DMS79 treated with DMSO at 0.1 percent for 48 hours (cell line): ENCODE measurements around the gene PBRM1.
"Not testable (repeated sequence)": the region's sequence is repeated elsewhere in the genome, so short reads cannot be mapped to it uniquely, and the experiment has no call there.

Experiments used
- DNase-seq: peaks from one replicate; lab custom pipeline; 2025; lab: John Stamatoyannopoulos, UW

The PBRM1 gene

GRCh38 chr3:52685709-52686691, at the start of gene PBRM1, which contains the start of gene GNL3:
Gene PBRM1, minus strand, starts transcription at chr3:52685913.
Gene GNL3, plus strand, starts transcription at chr3:52686032. Its CDS starts 61 bp downstream, at chr3:52686093.
- DNase-seq: peak; percentile 50

- DNase-seq: no peak
These were observed 47.7 kb upstream of the PBRM1 start for GRCh38 chr3:52733256-52733891.

GRCh38 chr3:52731590-52731989, 45.9 kb upstream of the PBRM1 start:
- DNase-seq: no peak

- no peak for DNase-seq
These were observed 45.0 kb upstream of the PBRM1 start for GRCh38 chr3:52730681-52731080.

GRCh38 chr3:52728753-52729152, 43.0 kb upstream of the PBRM1 start:
- DNase-seq: not testable (repeated sequence)

GRCh38 chr3:52724511-52724910, 38.8 kb upstream of the PBRM1 start:
- DNase-seq: no peak

GRCh38 chr3:52723935-52724334, 38.2 kb upstream of the PBRM1 start:
- DNase-seq: no peak

- no peak for DNase-seq
These were observed 36.8 kb upstream of the PBRM1 start for GRCh38 chr3:52722491-52722890.

GRCh38 chr3:52721730-52722008, 36.0 kb upstream of the PBRM1 start:
- DNase-seq: no peak

- DNase-seq: no peak
These were observed 35.5 kb upstream of the PBRM1 start for GRCh38 chr3:52721002-52721729.

- DNase-seq: no peak
These were observed 33.9 kb upstream of the PBRM1 start for GRCh38 chr3:52719618-52720017.

GRCh38 chr3:52715714-52716305, 30.1 kb upstream of the PBRM1 start:
- DNase-seq: no peak

- no peak for DNase-seq
These were observed 28.9 kb upstream of the PBRM1 start for GRCh38 chr3:52714335-52715302.

GRCh38 chr3:52712291-52713212, 26.8 kb upstream of the PBRM1 start:
- no peak for DNase-seq

GRCh38 chr3:52710512-52710911, 24.8 kb upstream of the PBRM1 start:
- DNase-seq: no peak

GRCh38 chr3:52707585-52707984, 21.9 kb upstream of the PBRM1 start:
- DNase-seq: no peak

GRCh38 chr3:52705688-52706686, 20.3 kb upstream of the PBRM1 start, which contains the start of the genes GLT8D1 and SPCS1:
Gene GLT8D1, minus strand, starts transcription at chr3:52705791. Its CDS starts 5,331 bp downstream, at chr3:52700460.
Gene SPCS1, plus strand, starts transcription at chr3:52706106. Its CDS starts 141 bp downstream, at chr3:52706247.
- DNase-seq: peak; percentile 56

GRCh38 chr3:52705438-52705687, 19.6 kb upstream of the PBRM1 start:
- no peak for DNase-seq
